Activated naive CD8-positive, alpha-beta T cell treated with anti-CD3 and anti-CD28 coated beads for 36 hours (primary cell): Measurements from ENCODE around the gene BEND3. TPM values are rescaled to one million over a fixed set of nuclear protein-coding genes. Genes with fewer than 3 reads are reported as not detected.

ENCODE experiments used
- DNase-seq: peaks from one replicate; pipeline ENCODE4 v3.0.0; 2021
- H3K27ac Mint-ChIP-seq: one replicate; pipeline ENCODE4 v1.8.0; 2022; ENCODE audit warnings: mild to moderate bottlenecking, moderate library complexity, mixed read lengths
- H3K27me3 Mint-ChIP-seq: one replicate; pipeline ENCODE4 v1.8.0; 2022; ENCODE audit warnings: mild to moderate bottlenecking, mixed read lengths
- H3K36me3 Mint-ChIP-seq: one replicate; pipeline ENCODE4 v1.8.0; 2021; ENCODE audit warnings: mild to moderate bottlenecking, mixed read lengths
- H3K4me1 Mint-ChIP-seq: one replicate; pipeline ENCODE4 v1.8.0; 2021; ENCODE audit warnings: mixed read lengths
- H3K4me3 Mint-ChIP-seq: one replicate; pipeline ENCODE4 v1.8.0; 2022; ENCODE audit warnings: mild to moderate bottlenecking, moderate library complexity, mixed read lengths
- H3K9me3 Mint-ChIP-seq: one replicate; pipeline ENCODE4 v1.8.0; 2022; ENCODE audit warnings: mixed read lengths
- total RNA-seq, 2 experiments: library from RNA; stranded (reverse); gene quantifications; one replicate each; pipeline ENCODE4 v1.2.3, GENCODE V29; 2021

The BEND3 gene
- total RNA-seq, 2 experiments from 2014 or later, result 8.6 to 9.3 TPM

DNA sequence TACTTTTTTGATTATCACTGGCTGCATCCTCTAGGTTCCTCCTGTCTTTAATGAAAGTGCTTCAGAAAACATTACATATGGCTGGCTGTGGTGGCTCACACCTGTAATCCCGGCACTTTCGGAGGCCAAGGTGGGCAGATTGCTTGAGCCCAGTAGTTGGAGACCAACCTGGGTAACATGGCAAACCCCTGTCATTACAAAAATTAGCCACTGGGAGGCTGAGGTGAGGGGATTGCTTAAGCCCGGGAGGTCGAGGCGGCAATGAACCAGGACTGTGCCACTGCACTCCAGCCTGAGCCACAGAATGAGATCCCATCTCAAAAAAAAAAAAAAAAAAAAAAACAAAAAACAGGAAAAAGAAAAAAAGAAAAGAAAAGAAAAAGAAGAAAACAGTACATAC is 35.3 kb downstream of the BEND3 start:
- Mint-ChIP-seq H3K9me3 (peaks cover 3% of the 10 kb centered on the region), H3K27ac (no peak overlapping the region), H3K36me3 (peaks cover 15% of the 10 kb centered on the region), H3K4me3 (no peak overlapping the region), H3K4me1 (peaks cover 3% of the 10 kb centered on the region), H3K27me3 (no peaks in the 10 kb centered on the region)
- no peak for DNase-seq

DNA sequence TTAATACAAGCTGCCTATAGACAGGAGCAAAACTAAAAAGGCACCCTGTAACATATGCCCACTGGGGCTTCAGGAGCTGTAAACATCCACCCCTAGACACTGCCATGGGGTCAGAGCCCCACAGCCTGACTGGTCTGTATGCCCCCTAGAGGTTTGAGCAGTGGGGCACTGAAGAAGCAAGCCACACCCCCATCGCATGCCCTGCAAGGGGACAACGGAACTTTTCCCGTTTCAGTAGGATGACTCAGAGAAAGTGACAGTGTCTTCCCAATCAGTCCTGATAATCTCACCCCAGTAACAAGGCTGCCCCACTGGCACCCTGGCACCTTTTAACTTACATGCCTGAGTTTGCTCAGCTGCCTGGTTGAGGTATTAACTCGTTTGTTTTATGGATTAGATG is 35.9 kb downstream of the BEND3 start:
- no peak overlapping the region for H3K4me3 Mint-ChIP-seq
- H3K27ac Mint-ChIP-seq, result no peak overlapping the region
- peaks cover 1% of the 10 kb centered on the region for H3K9me3 Mint-ChIP-seq
- no peak for DNase-seq
- peaks cover 3% of the 10 kb centered on the region for H3K4me1 Mint-ChIP-seq
- peaks cover 10% of the 10 kb centered on the region for H3K36me3 Mint-ChIP-seq
- H3K27me3 Mint-ChIP-seq, result no peaks in the 10 kb centered on the region

GRCh38 chr6:107077710-107078109 is 37.6 kb downstream of the BEND3 start:
- DNase-seq, result no peak
- H3K36me3 Mint-ChIP-seq, result peaks cover 1% of the 10 kb centered on the region
- H3K4me1 Mint-ChIP-seq, result peaks cover 3% of the 10 kb centered on the region
- no peaks in the 10 kb centered on the region for H3K27me3 Mint-ChIP-seq
- H3K27ac Mint-ChIP-seq, result no peak overlapping the region
- no peak overlapping the region for H3K4me3 Mint-ChIP-seq
- no peaks in the 10 kb centered on the region for H3K9me3 Mint-ChIP-seq

DNA sequence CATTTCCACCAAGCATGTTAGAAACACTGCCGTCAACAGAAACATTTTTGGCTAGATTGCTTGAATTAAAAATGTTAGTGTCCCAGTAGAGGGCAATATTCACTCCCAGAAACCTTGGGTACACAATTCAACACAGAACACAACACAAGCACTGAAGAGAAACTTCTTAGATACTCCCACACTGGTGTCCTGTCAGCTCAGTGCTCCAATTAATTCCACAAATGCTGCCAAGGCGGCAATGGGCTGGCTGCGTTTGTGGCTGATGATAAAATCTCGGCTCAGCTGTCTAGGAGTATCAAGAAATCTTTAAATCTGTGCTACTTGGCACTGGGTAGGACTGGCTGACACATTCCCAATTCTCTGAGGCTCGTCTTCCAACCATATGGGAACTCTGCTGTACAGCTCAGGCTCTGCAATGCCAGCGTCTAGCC is 39.3 kb downstream of the BEND3 start:
- Mint-ChIP-seq H3K4me1 (peaks cover 3% of the 10 kb centered on the region), H3K36me3 (no peaks in the 10 kb centered on the region), H3K9me3 (no peaks in the 10 kb centered on the region), H3K4me3 (no peak overlapping the region), H3K27me3 (no peaks in the 10 kb centered on the region), H3K27ac (no peak overlapping the region)
- DNase-seq, result no peak

- Mint-ChIP-seq H3K9me3 (no peaks in the 10 kb centered on the region), H3K4me3 (no peak overlapping the region), H3K27me3 (no peaks in the 10 kb centered on the region), H3K36me3 (peaks cover 11% of the 10 kb centered on the region), H3K4me1 (peaks cover 10% of the 10 kb centered on the region), H3K27ac (no peak overlapping the region)
- no peak for DNase-seq
Measured at GRCh38 chr6:107070686-107071085, 44.6 kb downstream of the BEND3 start.

- peaks cover 11% of the 10 kb centered on the region for H3K36me3 Mint-ChIP-seq
- H3K4me1 Mint-ChIP-seq, result peaks cover 12% of the 10 kb centered on the region
- no peaks in the 10 kb centered on the region for H3K9me3 Mint-ChIP-seq
- no peak overlapping the region for H3K27ac Mint-ChIP-seq
- no peaks in the 10 kb centered on the region for H3K27me3 Mint-ChIP-seq
- DNase-seq, result no peak
- no peak overlapping the region for H3K4me3 Mint-ChIP-seq
Measured at GRCh38 chr6:107069631-107070548, 45.4 kb downstream of the BEND3 start.

DNA sequence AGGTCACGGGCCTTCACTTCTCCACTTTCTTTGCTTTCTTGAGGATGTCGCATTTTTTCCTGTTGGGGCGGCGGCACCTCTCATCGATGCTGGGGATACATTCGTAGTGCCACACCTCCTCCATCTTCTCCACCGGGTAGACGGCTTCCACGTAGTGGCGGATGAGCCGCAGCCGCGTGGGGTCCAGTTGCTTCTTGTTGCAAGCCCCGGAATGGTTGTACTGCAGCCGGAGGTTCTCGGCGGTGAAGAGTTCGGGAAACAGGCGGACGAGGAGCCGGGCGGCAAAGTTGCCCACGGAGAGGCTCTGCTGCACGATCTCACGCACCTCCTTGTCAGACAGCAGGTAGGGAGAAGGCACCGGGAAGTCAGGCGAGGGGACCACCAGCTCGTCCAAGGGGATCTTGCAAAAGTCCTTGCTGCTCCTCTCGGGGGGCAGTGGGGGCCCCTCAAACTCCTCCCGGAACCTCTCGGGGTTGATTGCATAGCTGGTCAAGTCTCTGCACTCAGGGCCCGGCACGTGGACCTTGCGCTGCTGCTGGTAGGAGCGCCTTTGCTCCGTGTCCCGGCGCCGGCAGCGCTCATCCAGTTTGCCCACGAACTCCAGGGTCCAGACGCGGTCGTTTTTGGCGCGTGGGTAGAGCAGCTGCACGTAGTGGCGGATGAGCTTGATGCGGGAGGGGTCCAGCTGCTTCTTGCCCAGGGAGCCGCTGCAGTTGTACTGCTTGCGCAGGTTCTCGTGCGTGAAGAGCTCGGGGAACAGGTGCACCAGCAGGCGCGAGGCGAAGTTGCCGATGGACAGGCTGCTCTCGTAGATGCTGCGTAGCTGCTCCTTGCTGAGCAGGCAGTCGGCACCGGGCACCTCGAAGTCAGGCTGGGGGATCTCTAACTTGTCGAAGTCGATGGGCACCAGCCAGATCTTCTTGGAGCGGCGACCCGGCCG is 46.4 kb downstream of the BEND3 start:
- Mint-ChIP-seq H3K9me3 (no peaks in the 10 kb centered on the region), H3K36me3 (peaks cover 11% of the 10 kb centered on the region), H3K4me1 (peaks cover 17% of the 10 kb centered on the region), H3K27ac (no peak overlapping the region), H3K4me3 (no peak overlapping the region), H3K27me3 (no peaks in the 10 kb centered on the region)
- no peak for DNase-seq

- Mint-ChIP-seq H3K4me1 (peaks cover 25% of the 10 kb centered on the region), H3K36me3 (peaks cover 11% of the 10 kb centered on the region), H3K27ac (no peak overlapping the region), H3K9me3 (no peaks in the 10 kb centered on the region), H3K27me3 (no peaks in the 10 kb centered on the region), H3K4me3 (no peak overlapping the region)
- no peak for DNase-seq
Measured at GRCh38 chr6:107066697-107067659, 48.3 kb downstream of the BEND3 start.

- Mint-ChIP-seq H3K27ac (peak overlapping the region; percentile 31), H3K27me3 (no peaks in the 10 kb centered on the region), H3K4me3 (no peak overlapping the region), H3K9me3 (no peaks in the 10 kb centered on the region), H3K4me1 (peaks cover 36% of the 10 kb centered on the region), H3K36me3 (peaks cover 7% of the 10 kb centered on the region)
- DNase-seq, result peak; percentile 43
Measured at GRCh38 chr6:107064579-107065065, 50.7 kb downstream of the BEND3 start.

DNA sequence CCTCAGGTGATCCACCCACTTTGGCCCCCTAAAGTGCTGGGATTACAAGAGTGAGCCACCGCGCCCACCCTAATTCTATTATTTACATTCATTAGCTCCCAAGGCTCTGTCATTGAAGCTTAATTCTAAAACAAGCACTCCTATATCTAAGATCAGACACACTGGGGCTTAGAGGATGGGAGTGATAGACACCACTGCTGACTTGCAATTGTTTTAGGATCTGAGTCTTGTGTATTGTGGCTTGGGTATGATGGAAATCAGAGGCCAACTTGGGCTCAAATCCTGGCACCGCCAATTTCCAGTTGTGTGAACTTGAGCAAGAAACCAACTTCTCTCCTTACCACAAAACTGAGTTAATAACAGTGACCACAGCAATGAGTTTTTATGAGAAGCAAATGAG is 52.6 kb downstream of the BEND3 start:
- peaks cover 2% of the 10 kb centered on the region for H3K36me3 Mint-ChIP-seq
- H3K27ac Mint-ChIP-seq, result no peak overlapping the region
- no peak overlapping the region for H3K4me3 Mint-ChIP-seq
- DNase-seq, result no peak
- H3K27me3 Mint-ChIP-seq, result no peaks in the 10 kb centered on the region
- peaks cover 36% of the 10 kb centered on the region for H3K4me1 Mint-ChIP-seq
- no peaks in the 10 kb centered on the region for H3K9me3 Mint-ChIP-seq

DNA sequence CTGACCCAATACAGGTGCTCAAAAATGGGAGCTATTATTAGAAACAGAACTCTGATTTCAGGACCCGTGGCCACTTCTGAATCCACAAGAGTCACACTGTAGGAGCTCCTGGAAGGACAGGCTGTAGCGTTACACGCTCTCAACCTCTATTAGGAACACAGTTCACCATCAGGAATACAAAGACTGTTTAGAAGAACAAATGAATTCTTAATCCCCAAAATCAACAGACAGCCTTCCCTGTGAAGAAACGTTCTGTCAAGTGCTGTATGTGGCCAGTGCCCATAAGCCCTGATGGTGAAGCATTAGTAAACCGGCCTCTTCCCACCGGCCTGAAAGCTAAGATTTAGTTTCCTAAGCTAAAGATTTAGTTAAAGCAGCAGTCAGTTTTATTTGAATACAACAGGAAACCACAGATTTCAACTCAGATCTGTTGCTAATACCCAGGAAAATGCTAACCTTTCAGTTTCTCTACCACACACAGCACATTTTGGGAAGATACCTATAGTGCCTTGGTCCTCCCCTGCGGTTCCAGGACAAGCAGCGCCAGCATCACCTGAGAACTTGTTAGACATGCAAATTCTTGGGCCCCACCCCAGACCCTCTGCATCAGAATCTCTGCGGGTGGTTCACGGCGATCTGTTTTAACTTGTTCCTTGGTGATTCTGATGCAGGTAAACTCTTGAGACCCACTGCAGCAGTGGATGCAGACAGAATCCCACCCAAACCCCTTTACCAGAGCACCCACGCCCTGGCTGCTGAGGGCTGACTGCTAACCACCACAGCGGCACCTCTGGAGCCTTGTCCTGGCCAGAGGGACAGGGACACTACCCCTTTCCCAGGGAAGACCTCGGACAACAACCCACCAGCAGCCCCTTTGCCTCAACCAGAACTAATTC is 53.9 kb downstream of the BEND3 start:
- Mint-ChIP-seq H3K36me3 (peaks cover 2% of the 10 kb centered on the region), H3K27ac (no peak overlapping the region), H3K4me3 (peak overlapping the region; percentile 48), H3K9me3 (no peaks in the 10 kb centered on the region), H3K27me3 (no peaks in the 10 kb centered on the region), H3K4me1 (peaks cover 28% of the 10 kb centered on the region)
- DNase-seq, result peak; percentile 11

DNA sequence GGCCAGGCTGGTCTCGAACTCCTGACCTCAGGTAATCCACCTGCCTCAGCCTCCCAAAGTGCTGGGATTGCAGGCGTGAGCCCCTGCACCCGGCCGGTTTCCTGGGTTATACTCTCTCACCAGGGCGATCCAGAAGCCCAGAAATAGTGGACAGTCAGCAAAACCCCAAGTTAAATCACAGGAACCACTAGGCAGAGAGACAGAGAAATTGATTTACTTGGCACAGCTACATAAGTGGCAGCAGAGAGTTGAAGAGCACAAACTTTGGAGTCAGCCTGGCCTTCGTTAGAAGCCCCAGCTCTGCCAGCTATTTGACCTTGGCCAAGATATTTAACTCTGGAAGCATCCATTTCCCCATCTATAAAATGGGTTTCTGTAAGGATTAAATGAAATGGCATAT is 54.6 kb downstream of the BEND3 start:
- H3K27ac Mint-ChIP-seq, result no peak overlapping the region
- H3K4me1 Mint-ChIP-seq, result peaks cover 28% of the 10 kb centered on the region
- no peaks in the 10 kb centered on the region for H3K27me3 Mint-ChIP-seq
- H3K9me3 Mint-ChIP-seq, result no peaks in the 10 kb centered on the region
- DNase-seq, result no peak
- H3K4me3 Mint-ChIP-seq, result no peak overlapping the region
- H3K36me3 Mint-ChIP-seq, result no peaks in the 10 kb centered on the region

DNA sequence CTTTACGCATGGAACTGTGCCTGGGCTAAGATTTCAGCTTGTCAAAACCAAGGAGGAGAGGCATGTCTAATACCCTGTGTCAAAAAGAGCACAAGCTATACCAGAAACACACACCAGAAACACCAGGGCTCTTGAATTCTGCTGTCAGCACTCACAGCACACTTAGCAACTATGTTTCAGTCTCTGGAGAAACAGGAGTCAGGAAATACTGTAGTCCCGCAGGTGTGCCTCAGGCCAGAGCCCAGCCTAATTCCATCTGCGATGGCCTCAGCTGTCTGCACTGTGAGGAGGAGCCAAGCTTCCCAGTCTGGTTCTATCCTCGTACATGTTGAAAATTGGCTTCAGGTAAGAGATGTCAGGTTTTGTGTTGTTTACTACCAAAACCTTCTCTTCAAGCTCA is 55.7 kb downstream of the BEND3 start:
- Mint-ChIP-seq H3K27ac (no peak overlapping the region), H3K4me3 (no peak overlapping the region), H3K27me3 (no peaks in the 10 kb centered on the region), H3K9me3 (no peaks in the 10 kb centered on the region), H3K36me3 (no peaks in the 10 kb centered on the region), H3K4me1 (peaks cover 22% of the 10 kb centered on the region)
- DNase-seq, result no peak
